ENCODE results near the gene MORN3.

MORN3 gene

DNA sequence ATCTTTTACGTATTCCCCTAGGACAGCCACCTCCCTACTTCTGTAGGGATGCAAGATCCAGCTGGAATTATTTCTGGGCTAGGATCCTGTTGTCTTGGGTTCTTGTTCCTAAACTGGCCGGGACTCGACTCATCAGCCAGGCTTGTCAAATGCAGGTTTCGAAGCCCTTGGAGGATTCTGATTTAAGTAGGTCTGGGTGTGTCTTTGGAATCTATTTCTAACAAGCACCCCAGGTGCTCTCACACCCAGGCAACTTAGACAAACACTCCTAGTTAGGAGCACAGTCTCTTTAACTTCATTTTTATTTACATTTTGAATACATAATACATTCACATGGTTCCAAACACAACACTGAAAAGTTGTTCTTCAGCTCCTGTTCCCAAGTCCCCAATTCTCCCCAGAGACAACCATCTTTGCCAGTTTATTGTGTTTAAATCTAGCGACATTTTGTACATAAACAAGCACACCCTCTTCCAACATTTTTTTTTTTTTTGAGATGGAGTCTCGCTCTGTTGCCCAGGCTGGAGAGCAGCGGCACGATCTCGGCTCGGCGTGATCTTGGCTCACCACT lies 20.9 kb downstream of the MORN3 start:
- TF ChIP-seq TAF1 (IDR thresholded peaks at IDR 0.05; ENCODE audit: borderline replicate concordance, insufficient read depth, low read length) (no peak), POLR2AphosphoS5 (IDR thresholded peaks at IDR 0.05; ENCODE audit: low read depth, low read length) (no peak), FOXP2 (optimal IDR thresholded peaks at IDR 0.05; ENCODE audit: borderline replicate concordance, extremely low read depth, extremely low read length, insufficient read depth) (no peak), SIN3A (IDR thresholded peaks at IDR 0.05; ENCODE audit: borderline replicate concordance, insufficient read depth, low read length) (no peak)
- TF ChIP-seq, protein P1, sequence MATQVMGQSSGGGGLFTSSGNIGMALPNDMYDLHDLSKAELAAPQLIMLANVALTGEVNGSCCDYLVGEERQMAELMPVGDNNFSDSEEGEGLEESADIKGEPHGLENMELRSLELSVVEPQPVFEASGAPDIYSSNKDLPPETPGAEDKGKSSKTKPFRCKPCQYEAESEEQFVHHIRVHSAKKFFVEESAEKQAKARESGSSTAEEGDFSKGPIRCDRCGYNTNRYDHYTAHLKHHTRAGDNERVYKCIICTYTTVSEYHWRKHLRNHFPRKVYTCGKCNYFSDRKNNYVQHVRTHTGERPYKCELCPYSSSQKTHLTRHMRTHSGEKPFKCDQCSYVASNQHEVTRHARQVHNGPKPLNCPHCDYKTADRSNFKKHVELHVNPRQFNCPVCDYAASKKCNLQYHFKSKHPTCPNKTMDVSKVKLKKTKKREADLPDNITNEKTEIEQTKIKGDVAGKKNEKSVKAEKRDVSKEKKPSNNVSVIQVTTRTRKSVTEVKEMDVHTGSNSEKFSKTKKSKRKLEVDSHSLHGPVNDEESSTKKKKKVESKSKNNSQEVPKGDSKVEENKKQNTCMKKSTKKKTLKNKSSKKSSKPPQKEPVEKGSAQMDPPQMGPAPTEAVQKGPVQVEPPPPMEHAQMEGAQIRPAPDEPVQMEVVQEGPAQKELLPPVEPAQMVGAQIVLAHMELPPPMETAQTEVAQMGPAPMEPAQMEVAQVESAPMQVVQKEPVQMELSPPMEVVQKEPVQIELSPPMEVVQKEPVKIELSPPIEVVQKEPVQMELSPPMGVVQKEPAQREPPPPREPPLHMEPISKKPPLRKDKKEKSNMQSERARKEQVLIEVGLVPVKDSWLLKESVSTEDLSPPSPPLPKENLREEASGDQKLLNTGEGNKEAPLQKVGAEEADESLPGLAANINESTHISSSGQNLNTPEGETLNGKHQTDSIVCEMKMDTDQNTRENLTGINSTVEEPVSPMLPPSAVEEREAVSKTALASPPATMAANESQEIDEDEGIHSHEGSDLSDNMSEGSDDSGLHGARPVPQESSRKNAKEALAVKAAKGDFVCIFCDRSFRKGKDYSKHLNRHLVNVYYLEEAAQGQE (IDR thresholded peaks at IDR 0.05; ENCODE audit: insufficient read depth in 1 of 2, low read depth in 2 of 2, low read length in 2 of 2) = no peak

DNA sequence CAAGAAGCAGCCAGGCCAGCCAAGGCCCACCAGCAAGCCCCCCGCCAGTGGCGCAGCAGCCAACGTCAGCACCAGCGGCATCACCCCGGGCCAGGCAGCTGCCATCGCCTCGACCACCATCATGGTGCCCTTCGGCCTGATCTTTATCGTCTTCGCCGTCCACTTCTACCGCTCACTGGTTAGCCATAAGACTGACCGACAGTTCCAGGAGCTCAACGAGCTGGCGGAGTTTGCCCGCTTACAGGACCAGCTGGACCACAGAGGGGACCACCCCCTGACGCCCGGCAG lies 28.2 kb downstream of the MORN3 start:
- TF ChIP-seq, protein P1 (IDR thresholded peaks at IDR 0.05; ENCODE audit: insufficient read depth in 1 of 2, low read depth in 2 of 2, low read length in 2 of 2) = no peak
- TF ChIP-seq POLR2AphosphoS5 (IDR thresholded peaks at IDR 0.05; ENCODE audit: low read depth, low read length) (no peak), SIN3A (IDR thresholded peaks at IDR 0.05; ENCODE audit: borderline replicate concordance, insufficient read depth, low read length) (no peak), TAF1 (IDR thresholded peaks at IDR 0.05; ENCODE audit: borderline replicate concordance, insufficient read depth, low read length) (no peak), FOXP2 (optimal IDR thresholded peaks at IDR 0.05; ENCODE audit: borderline replicate concordance, extremely low read depth, extremely low read length, insufficient read depth) (no peak)

DNA sequence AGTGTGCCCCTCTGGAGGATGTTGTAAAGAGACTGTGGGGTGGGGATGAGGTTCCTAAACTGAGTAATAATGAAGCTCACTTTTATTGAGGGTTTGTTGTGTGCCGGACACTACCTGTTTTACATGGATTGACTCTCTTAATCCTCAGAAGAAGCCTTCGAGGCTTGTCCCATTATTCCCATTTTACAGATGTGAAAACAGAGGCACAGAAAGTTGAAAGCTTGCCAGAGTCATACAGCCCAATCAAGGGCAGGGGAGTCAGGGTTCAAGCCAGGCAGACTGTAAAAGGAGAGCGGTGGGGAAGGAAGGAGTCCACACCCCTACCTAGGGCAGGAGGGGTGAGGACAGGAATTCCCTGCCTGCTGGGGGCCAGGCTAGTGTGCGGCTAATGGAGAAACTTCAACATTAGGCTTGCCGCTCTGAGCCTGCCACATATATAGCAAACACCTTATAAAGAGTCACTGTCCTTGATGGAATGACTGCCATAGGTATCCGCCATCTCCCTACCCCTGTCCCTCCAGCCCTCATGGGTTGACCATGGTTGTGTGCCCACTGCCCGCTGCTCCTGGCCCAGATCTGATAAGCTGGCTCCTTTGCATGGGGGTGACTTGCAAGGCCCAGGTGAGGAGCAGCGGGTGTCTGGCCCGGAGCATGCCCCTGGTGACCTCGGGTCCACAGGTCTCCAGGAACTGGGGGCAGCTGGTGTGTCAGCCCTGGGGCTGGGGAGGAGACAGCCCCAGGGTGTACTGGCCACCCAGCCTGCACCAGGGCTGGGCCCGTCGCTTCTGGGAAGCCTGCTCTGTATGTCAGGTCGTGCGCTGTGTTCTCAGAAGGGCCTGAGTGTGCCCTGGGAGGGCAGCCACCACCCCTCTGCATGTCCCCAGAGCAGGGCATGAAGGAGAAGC lies 30.9 kb downstream of the MORN3 start:
- TF ChIP-seq SIN3A (IDR thresholded peaks at IDR 0.05; ENCODE audit: borderline replicate concordance, insufficient read depth, low read length) (no peak), TAF1 (IDR thresholded peaks at IDR 0.05; ENCODE audit: borderline replicate concordance, insufficient read depth, low read length) (no peak), FOXP2 (optimal IDR thresholded peaks at IDR 0.05; ENCODE audit: borderline replicate concordance, extremely low read depth, extremely low read length, insufficient read depth) (no peak), POLR2AphosphoS5 (IDR thresholded peaks at IDR 0.05; ENCODE audit: low read depth, low read length) (no peak)
- TF ChIP-seq, protein P1 (IDR thresholded peaks at IDR 0.05; ENCODE audit: insufficient read depth in 1 of 2, low read depth in 2 of 2, low read length in 2 of 2) = no peak

DNA sequence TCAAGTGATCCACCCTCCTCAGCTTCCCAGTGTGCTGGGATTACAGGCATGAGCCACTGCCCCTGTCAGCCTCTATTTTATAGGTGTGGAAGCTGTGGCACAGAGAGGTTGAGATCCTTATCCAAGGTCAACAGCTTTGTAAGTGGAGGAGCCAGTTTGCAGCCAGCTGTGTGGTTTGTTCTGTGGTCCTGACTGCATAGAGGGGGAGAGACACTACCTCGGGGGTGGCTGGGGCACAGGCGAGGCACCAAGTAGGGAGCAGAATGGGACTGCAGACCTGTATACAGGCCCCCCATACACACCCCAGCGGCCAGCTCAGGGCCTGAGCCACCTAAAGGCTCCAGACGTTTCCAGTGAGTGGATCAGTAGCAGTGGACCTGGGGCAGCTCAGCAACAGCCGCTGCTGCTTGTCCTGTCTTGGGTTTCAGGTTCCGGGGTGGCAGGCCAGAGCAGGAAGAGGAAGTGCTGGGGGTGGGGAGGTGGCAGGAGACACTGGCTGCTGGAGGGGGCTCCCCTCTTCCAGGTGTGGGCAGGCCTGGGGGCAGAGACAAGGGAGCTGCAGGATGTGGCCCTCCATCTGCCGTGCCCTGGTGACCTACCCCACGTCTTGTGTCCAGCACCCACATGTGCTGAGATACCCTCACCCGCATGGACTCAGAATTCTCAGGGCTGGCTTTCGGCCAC lies 32.1 kb downstream of the MORN3 start:
- TF ChIP-seq, protein P1 (IDR thresholded peaks at IDR 0.05; ENCODE audit: insufficient read depth in 1 of 2, low read depth in 2 of 2, low read length in 2 of 2) = no peak
- TF ChIP-seq TAF1 (IDR thresholded peaks at IDR 0.05; ENCODE audit: borderline replicate concordance, insufficient read depth, low read length) (no peak), POLR2AphosphoS5 (IDR thresholded peaks at IDR 0.05; ENCODE audit: low read depth, low read length) (no peak), FOXP2 (optimal IDR thresholded peaks at IDR 0.05; ENCODE audit: borderline replicate concordance, extremely low read depth, extremely low read length, insufficient read depth) (no peak), SIN3A (IDR thresholded peaks at IDR 0.05; ENCODE audit: borderline replicate concordance, insufficient read depth, low read length) (no peak)

Data from PFSK-1 (cell line).